Nucleus accumbens (tissue), 56 donors: Measurements from ENCODE around the gene EPB41L4B.
"Not testable (repeated sequence)": the region's sequence is repeated elsewhere in the genome, so short reads cannot be mapped to it uniquely, and the experiment has no call there.

Source experiments
- DNase-seq, 56 donors: peaks; one replicate each; lab custom pipeline; 2025; lab: John Stamatoyannopoulos, UW

EPB41L4B gene

DNA sequence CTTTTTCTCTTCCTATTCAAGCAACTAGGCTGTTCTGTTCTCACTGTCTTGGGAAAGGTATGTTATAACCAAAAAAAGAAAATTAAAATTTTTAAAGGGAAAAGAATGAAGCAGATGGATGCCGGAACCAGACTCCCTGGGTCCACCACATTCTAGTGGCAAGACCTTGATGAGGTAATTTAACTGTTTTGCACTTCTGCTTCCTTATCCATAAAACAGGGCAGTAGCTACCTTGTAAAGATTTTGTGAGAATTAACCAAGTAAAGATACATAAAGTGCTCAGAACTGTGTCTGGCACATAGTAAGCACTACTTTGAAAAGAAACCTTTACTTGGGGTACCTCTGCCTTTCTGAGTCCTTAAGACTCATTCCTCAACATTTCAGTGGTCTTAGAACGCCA is 17.0 kb downstream of the EPB41L4B start:
- no peak for DNase-seq

DNA sequence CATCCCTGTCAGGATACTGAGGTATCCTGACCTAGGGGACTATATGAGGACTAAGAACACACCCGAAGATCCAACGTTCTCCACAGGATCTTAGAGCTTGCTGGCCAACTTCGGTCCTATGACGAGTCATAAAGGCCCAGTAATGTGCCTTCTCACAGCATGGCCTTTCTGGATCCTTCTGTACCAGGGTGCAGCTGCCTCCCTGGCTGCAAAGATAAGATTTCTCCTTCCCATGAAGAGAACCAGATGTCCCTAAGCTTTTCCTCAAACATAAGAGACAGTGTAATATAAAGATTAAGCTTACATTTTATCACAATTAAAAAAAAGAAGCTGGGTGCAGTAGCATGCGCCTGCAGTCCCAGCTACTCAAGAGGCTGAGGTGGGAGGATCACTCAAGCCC is 18.3 kb downstream of the EPB41L4B start:
- no peak for DNase-seq

DNA sequence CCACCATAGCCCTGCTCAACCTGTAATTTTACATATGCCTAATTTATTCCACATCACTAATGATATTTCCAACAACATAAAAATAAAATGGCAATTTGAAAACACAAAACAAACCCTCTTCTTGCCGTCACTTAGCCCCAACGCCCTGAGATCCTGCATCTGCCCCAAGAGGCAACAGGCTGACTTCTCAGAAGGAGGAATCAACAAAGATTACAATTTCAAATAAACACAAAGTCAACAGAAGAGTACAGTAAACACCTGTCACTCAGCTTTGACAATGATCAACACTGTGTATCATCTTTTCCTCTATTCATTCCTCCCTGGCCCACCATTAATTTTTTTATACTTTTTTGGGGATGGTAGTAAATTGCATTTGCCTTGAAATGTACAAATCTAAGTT is 19.8 kb downstream of the EPB41L4B start:
- no peak for DNase-seq

DNA sequence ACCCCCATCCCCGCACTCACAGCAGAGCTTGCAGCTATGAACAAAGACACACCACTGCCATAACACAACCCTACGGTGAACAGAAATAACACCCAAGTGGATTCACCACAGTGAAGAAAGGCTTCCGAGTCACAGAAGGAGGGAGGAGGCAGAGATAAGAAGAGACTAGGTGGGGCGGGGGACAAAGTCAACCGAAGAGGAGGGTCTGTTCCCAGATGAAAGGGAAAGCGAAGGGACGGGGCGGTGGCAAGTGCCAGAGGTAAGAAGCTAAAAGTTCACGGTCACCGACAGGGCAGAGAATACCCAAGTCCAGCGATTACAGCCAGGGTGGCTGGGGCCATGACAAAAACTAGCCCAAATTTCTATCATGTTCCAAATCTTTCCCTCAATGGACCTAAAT is 21.0 kb downstream of the EPB41L4B start:
- DNase-seq = no peak

DNA sequence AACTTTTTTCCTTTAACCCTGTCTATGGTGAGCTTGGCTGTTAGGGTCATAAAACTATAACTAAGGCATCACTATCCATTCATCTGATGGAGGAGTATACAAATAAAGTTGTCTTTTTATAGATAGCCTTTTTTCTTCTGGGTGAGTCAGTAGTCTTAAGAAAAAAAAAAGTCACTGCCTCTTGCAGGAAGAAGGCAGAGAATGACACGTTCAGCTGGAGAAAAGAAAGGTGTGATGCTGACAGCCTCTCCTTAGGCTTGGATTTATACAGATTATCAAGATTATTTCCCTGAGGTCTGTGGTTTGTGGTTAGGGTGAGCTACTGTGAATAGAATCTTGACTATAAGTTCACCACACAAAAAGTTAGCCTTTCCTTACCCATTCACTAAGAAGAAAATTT is 23.0 kb downstream of the EPB41L4B start:
- DNase-seq = no peak

DNA sequence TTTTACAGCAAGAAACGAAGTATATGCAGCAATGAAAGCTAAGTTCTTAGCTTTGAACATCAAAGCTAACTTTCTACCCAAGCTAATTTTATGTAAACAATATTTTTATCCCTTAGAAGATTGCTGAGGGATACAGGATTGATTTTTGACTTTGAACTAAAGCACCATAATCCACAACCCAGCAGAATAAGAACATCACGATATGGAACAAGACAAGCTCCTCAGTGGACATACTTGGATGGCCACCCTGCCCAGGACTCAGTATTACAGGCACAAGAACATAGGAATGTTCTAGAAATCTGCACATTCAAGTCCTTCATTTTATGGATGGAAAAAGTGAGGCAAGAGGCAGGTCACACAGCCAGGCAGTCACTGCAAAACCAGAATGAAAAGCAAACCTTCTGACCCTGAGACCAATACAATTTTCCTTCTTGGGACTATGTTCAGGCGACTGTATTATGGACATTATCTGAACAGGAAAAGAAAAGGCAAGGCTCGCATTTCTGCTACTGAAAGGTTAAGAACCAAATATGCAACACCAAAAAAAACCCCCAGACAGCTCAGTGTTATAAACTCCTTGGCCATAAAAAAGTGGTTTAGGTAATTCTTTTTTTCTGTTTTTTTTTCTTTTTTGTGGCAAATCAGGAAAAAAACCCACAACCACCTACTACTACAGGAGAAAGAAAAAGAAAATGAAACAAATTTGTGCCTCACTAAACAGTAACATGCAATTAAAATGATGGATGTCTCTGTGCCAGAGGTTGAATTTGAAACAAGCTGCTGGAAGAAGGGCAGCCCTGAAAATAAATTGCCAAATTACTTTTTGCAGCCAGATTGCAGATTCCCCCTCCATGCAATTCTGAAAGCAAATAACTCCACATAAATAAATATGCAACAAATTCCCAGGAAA is 25.4 kb downstream of the EPB41L4B start:
- no peak for DNase-seq

DNA sequence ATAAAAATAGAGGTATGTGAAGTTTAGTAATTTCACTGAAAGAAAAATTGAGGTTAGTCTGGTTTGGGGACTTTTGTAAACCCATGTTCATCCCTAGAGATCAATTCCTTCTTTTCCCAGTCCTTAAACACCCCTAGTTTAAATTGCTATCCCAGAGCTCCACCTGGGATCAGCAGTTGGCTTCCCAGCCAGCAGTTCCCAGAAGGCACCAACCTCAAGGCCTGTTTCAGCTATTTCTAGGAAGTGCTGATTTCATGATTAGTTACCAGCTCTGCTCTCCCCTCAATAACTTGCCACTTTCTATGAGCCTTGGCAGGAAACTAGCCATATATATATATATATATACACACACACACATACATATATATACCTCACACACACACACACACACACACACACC is 30.5 kb downstream of the EPB41L4B start:
- DNase-seq = no peak

DNA sequence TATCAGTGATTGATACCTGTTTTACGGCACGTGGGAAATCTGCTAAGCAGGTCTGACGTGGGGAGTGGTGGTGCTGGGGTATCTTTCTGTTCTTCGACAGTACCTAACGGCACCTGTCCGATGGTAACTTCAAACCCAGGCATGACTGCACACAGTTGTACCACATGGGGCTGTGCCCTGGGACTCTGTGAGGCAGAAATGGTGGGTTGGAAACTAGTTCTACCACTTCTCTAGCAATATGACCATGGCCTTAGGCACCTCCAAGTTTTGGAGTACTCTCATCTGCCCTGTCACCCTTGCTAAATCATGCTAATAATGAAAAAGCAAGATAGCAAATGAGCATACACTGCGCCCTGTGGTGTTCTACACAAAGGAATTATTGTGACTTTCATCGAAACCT is 30.9 kb downstream of the EPB41L4B start:
- DNase-seq = no peak

DNA sequence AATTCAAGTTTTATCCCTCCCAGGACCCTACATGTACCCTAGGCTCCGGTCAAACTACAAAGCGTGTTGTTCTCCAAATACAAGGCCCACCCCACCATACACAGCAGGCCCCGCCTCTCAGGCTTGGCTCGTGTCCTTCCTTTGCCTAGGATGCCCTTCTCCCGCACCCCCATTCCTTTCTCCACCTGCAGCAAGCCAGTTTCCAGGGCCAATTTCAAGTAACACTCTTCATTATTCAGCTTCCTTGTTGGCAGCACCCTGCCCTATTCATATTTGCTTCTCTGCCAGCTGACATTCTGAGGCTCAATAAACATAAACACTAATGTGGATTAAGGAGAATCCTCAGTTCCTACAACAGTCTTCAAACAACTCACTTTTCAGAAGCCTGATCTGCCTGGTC is 31.7 kb downstream of the EPB41L4B start:
- no peak for DNase-seq

DNA sequence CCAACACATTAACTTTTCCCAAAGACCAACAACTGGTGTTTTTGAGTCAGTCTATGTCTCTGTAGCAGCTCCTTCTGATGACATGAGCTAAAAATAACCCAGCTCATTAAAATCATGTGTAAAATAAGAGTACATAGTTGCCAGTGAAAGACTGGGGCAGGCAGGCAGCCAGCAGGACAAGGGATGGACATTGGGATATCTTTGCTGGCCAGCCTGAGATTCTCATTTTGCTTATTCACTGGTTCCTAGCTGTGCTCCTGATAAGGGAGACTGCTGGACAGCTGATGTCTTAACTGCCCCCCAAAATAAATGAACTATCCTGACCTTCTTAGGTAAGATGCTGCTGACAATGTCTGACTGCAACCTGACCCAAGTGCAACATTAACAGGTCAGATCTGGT is 33.9 kb downstream of the EPB41L4B start:
- DNase-seq = no peak

DNA sequence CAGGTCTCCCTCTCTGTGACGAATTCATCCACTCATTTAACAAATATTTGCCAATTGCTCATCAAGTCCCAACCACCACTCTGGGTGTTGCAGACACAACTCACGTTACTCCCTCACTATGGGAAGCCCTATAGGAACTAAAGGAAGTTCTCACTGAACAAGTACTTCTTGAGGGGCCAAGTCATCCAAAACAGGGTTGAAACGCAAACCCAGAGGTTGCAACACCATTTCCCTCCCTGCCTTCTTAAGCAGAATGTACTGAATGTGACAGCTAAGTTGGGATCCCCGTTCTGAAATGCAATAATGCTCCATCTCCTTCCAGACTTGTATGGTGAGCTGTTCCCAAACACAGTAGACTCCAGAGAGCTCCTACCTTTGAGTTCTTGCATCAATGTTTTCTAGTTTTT is 34.3 kb downstream of the EPB41L4B start:
- no peak for DNase-seq

DNA sequence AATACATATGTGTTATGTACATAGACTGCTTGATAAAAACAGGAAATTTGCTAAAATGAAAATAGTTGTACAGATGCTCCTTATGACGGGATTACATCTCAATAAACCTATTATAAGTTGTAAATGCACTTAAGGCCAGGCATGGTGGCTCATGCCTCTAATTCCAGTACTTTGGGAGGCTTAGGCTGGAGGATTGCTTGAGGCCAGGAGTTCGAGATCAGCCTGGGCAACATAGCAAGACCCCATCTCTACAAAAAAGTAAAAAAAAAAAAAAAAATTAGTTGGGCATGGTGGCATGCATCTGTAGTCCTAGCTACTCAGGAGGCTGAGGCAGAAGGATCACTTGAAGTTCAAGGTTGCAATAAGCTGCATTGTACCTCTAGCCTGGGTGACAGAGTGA is 37.2 kb downstream of the EPB41L4B start:
- DNase-seq = not testable (repeated sequence)

DNA sequence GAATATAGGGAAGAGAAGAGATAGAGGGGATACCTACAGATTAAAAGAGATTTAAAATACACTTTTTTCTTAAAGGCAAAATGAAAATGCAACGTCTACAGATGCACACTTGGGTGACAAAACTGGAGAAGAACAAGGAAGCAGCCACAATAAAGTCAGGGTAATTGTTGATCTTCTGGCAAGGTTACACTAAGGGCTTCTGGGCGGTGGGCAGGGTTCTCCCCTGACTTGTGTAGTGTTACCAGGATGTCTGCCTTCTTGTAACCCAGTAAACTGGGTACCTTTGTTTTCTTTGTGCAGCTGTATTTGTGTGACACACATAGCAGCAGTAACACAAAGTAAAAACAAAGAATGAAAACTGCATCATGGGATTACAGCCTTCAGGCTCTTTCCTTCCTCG is 37.8 kb downstream of the EPB41L4B start:
- no peak for DNase-seq

DNA sequence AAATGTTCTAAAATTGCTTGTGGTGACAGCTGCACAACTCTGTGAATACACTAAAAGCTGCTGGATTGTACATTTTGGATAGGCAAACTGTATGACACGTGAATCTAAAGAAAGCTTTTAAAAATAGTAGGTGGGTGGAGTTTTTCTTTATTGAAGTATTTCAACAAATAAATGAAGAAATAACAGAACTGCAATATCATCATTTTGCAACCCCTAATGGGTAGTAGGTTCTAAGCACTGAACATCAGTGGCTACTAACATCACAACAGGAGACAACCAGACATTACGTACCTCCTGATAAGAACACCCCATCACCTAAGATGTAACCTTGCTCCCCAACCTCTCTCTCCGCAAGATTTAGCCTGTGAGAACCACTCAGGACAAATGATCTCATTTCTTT is 38.6 kb downstream of the EPB41L4B start:
- DNase-seq = no peak

DNA sequence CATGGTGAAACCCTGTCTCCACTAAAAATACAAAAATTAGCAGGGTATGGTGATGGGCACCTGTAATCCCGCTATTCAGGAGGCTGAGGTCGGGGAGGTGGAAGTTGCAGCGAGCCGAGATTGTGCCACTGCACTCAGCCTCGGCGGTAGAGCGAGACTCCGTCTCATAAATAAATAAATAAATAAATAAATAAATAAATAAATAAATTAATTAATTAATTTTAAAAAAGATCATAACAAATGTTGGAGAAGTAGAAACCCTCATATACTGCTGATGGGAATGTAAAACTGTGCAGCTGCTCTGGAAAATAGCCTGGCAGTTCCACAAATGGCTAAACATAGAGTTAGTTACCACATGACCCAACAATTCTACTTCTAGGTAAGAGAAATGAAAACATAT is 39.3 kb downstream of the EPB41L4B start:
- no peak for DNase-seq

DNA sequence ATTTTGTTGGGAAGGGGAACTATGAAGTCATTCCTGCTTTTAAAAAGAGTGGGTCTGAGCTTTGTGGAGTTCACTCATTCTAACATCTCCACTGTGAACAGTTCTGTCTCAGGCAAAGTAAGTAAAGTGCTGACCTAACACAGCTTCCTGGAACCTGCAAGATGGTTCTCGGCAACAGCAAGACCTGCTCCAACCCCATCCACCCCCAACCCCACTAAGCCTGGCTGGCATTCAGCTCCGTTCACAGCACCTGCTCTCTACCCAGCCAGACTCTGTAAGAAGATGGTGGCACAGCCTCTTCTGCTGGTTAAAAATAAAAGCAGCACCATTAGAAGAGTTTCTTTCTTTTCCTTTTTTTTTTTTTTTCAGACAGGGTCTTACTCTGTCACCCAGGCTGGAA is 42.0 kb downstream of the EPB41L4B start:
- no peak for DNase-seq

DNA sequence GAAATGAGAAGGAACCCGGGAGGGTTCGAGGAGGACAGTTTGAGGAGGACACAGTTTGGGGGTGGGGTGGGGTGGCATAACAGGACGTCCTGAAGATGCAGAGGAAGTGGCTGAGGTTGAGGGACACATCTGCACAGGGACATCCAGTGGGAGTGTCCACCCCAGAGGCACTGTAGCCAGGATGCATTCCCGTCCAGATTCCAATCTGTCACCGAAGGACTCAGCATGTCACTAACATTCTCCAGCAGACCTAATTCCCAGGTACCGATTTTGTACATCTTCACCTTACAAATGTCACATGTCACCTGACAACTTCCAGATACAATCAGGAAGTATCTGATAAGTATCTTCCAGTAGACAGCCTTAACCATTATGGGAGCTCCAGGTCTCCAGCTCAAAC is 42.6 kb downstream of the EPB41L4B start:
- no peak for DNase-seq

DNA sequence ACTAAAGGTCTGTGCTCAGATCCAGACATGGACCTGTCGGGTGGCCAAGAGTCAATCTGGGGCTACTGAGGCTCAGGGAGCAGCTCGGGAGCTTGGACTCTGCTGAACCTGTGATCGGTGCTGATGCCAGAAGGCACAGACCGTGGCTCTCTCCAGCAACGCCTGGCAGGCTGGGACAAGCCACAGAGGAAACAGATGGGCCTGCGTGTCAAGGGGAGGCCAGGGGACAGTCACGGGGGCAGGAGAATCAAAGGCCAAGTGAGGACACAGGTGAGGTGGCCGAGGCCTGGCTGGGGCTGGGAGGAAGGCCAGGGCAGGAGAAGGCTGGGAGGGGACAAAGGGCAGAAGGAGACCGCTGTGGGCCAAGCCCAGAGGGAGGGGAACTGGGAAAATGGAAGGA is 43.4 kb downstream of the EPB41L4B start:
- DNase-seq = no peak

DNA sequence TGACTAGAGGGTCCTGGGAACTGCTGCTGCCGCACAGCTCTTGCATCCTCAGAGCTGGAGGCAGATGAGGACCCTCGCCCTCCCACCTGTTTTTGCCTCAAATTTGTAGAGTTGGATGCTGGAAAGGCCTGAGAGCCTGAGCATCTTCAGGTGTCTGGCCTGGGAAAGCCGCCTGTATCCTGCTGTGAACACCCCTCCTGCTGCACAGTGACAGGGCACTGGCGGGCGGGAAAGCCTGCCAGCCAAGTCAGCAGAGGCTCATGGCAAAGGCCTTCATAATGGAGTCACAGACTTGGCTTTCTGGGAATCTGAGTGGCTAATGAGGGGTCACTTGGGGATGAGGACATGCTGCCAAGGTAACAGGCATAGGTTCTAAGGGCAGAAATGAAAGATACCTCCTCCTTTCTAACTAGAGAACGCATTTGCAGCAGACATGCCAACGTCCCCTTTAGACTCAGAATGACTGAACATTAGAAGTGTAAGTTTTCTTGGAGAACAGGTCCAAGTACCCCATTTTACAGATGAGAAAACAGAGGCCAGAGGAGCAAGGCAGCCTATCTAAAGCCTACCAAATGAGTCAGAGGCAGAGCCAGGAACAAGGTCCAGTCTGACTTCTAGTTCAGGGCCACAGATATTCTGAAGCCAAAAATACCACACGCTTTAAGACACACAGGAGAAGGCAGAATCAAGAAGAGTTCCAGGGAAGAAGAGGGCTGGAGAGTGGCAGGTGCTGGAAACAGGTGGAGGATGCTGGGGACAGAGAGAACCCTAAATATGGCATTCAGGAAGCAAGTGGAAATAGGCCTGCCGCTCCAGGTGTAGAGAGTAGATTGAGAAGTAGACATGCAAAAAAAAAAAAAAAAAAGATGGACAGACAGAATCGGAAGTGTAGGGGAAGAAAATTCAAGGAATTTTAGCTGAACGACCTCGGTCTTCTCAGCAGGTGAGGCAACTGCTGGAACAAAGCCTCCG is 44.1 kb downstream of the EPB41L4B start:
- DNase-seq = no peak

DNA sequence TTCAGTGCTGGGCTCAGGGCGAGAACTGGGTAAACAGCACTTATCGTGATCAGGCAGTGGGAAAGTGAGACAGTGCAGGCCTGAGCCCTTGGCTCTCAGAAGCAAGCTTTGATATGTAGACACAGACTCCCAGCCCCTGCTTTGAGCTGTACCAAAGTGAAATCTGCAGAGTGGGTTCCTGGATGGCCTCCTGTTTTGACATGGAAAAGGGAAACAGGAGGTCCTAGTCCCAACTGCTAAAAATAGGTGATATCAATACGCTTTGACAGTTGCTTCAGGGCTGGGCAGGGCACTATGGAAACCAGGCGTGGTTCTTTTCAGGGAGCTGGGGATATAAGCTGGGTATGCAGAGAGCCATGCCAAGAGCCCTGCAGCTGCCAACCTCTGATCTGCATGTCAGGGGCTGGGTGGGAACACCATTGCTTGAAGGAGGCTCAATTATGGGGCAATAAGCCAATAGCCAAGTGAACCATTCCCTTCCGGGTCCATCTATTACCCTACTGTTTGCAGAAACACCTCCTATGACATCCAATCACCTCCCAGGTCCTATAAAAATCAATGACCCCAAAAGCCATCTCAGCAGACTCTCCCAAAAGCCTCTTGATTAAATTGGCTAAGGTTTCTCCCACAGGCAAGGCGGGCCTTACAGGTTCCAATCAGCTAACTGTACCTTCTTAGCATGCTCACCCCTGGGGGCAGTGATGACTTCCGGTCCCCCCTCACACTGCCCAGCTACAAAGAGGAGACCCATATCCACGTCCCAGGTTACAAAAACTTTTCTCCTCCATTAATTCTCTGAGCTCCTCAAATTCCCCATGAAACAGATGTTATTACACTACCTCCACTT is 45.8 kb downstream of the EPB41L4B start:
- no peak for DNase-seq

DNA sequence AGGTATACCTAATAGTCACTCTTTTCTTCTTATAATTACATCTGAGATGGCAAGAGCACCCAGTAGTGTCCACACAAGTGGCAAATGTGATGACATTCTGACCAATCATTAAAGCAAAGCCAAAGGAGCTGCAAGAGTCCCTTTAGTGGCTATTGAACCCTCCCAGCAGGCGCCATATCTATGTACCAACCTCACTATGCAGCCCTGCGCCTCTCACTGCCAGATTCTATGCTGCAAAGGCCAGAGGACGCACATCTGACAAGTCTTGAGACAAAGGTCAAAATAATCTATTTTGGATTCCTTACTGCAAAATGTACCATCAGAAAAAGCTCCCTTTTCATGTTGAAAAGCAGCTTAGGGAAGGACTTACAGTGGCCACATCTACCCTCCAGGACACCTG is 47.0 kb downstream of the EPB41L4B start:
- DNase-seq = no peak
